Sigmoid colon (tissue), 4 donors: ENCODE data around the gene AKAP17A.

Experiments used
- CTCF ChIP-seq, 4 experiments: fragments of 450-650 bp in 3 of 4; fragments of 200-600 bp in 1 of 4; IDR thresholded peaks; one replicate each; pipeline ENCODE4 v1.5.1; 2016 to 2019; ENCODE audit warnings: antibody characterized with exemption in 4 of 4, mild to moderate bottlenecking in 3 of 4, moderate library complexity in 2 of 4
- EP300 ChIP-seq, 4 donors: sonication (generic); formaldehyde crosslinking; IDR thresholded peaks; one replicate each; pipeline ENCODE4 v1.6.1; 2017; ENCODE audit warnings: antibody characterized with exemption in 4 of 4
- POLR2A ChIP-seq, 2 donors: fragments of 450-650 bp; IDR thresholded peaks; one replicate each; pipeline ENCODE4 v1.6.1; 2016; ENCODE audit warnings: antibody characterized with exemption in 2 of 2, mild to moderate bottlenecking in 2 of 2, moderate library complexity in 2 of 2

GRCh38 chrX:1609311-1609710 lies 17.9 kb downstream of the AKAP17A start:
- TF ChIP-seq CTCF (IDR thresholded peaks at IDR 0.05): no peak
- TF ChIP-seq EP300 (IDR thresholded peaks at IDR 0.05): no peak
- no peak for TF ChIP-seq POLR2A (IDR thresholded peaks at IDR 0.05)
